HCT116 (cell line): ENCODE results near the gene FGGY. TPM values are rescaled to one million over a fixed set of nuclear protein-coding genes. Genes with fewer than 3 reads are reported as not detected.

ENCODE experiments used
- ATAC-seq: fragments of 200-7000 bp; cut with Tn5 transposase; 2 replicates; pipeline ENCODE4 v1.9.1; 2020; ENCODE audit warnings: mild to moderate bottlenecking, moderate library complexity
- BruUV-seq: library from RNA; stranded (reverse); fragments of 400-500 nt; replicated peaks from 2 replicates; lab custom pipeline; 2021; lab: Mats Ljungman, UMichigan
- CTCF ChIA-PET: fragments of 300-600 bp; sonication (Branson Sonifier 250); formaldehyde crosslinking; loops from one replicate; lab custom pipeline; 2021; ENCODE audit warnings: antibody characterized with exemption; lab: Charles Lee
- POLR2A ChIA-PET: fragments of 300-600, 350-600 bp; sonication (Branson Sonifier 250); formaldehyde crosslinking; loops from one replicate; lab custom pipeline; 2021; ENCODE audit warnings: antibody characterized with exemption; lab: Charles Lee
- RAD21 ChIA-PET, 2 experiments: fragments of 300-600 bp; sonication (Branson Sonifier 250); formaldehyde crosslinking; loops; one replicate each; lab custom pipeline; 2023; ENCODE audit warnings: low total read pairs in 2 of 2; ENCODE audit not compliant: uncharacterized antibody in 2 of 2, unreplicated experiment in 2 of 2, low non-redundant PET in 1 of 2; lab: Charles Lee
- DNase-seq: peaks from one replicate; pipeline ENCODE4 v3.0.0-alpha.2; 2010; ENCODE audit warnings: low read depth, low spot score
- H2AFZ ChIP-seq: fragments of 200-600 bp; shearing (Covaris generic), sonication (generic); 2 replicates; pipeline ENCODE4 v1.6.1; 2017; ENCODE audit warnings: low read depth, mixed run types, mixed read lengths, antibody characterized with exemption, low read length; ENCODE audit not compliant: poor library complexity, severe bottlenecking
- H3K27ac ChIP-seq: 2 replicates; pipeline ENCODE4 v1.5.1; 2012; ENCODE audit warnings: low read depth, low read length
- H3K27me3 ChIP-seq: fragments of 200-600 bp; sonication (generic); 2 replicates; pipeline ENCODE4 v1.6.1; 2016; ENCODE audit warnings: mixed run types, low read length, mixed read lengths; ENCODE audit not compliant: insufficient read depth
- H3K36me3 ChIP-seq, 2 experiments: fragments of 200-500 bp in 1 of 2; fragments of 200-600 bp in 1 of 2; sonication (Bioruptor generic) in 1 of 2; sonication (generic) in 1 of 2; 2 replicates each; pipeline versions ENCODE4 v1.5.1 to v1.6.1; 2014 to 2016; ENCODE audit warnings: low read length in 2 of 2, inconsistent platforms in 1 of 2, mixed read lengths in 1 of 2, mixed run types in 1 of 2; ENCODE audit not compliant: insufficient read depth in 2 of 2, control insufficient read depth in 1 of 2
- H3K4me1 ChIP-seq, 2 experiments: fragments of 200-600 bp in 1 of 2; sonication (generic) in 1 of 2; 2 replicates each; pipeline versions ENCODE4 v1.5.1 to v1.6.1; 2012 to 2017; ENCODE audit warnings: low read length in 2 of 2, inconsistent platforms in 1 of 2, mild to moderate bottlenecking in 1 of 2, mixed read lengths in 1 of 2, mixed run types in 1 of 2, moderate library complexity in 1 of 2; ENCODE audit not compliant: insufficient read depth in 2 of 2, control insufficient read depth in 1 of 2
- H3K4me2 ChIP-seq: fragments of 200-600 bp; sonication (generic); 2 replicates; pipeline ENCODE4 v1.6.1; 2017; ENCODE audit warnings: mixed run types, low read length, mixed read lengths
- H3K4me3 ChIP-seq, 2 experiments: fragments of 200-600 bp in 1 of 2; sonication (generic) in 1 of 2; replicated peaks in 1 of 2; 2 replicates each; pipeline ENCODE4 v1.5.1; 2011 to 2016; ENCODE audit warnings: low read length in 2 of 2, control low read depth in 1 of 2, low read depth in 1 of 2, mild to moderate bottlenecking in 1 of 2, mixed read lengths in 1 of 2, mixed run types in 1 of 2
- H3K79me2 ChIP-seq: fragments of 200-600 bp; sonication (generic); 2 replicates; pipeline ENCODE4 v1.6.1; 2017; ENCODE audit warnings: mild to moderate bottlenecking, mixed run types, low read length, moderate library complexity, mixed read lengths; ENCODE audit not compliant: insufficient read depth
- H3K9ac ChIP-seq: fragments of 200-600 bp; sonication (generic); 2 replicates; pipeline ENCODE4 v1.6.1; 2016; ENCODE audit warnings: low read length, mixed read lengths
- H3K9me2 ChIP-seq: fragments of 200-600 bp; sonication (generic), shearing (Covaris generic); 2 replicates; pipeline ENCODE4 v1.6.1; 2017; ENCODE audit warnings: mixed run types, mild to moderate bottlenecking, moderate library complexity; ENCODE audit not compliant: insufficient read depth
- H3K9me3 ChIP-seq, 2 experiments: fragments of 200-500 bp in 1 of 2; fragments of 200-600 bp in 1 of 2; sonication (Bioruptor generic) in 1 of 2; sonication (generic) in 1 of 2; 2 replicates each; pipeline ENCODE4 v1.6.1; 2014 to 2017; ENCODE audit warnings: low read length in 2 of 2, mixed read lengths in 2 of 2, inconsistent platforms in 1 of 2, low read depth in 1 of 2, mild to moderate bottlenecking in 1 of 2, mixed run types in 1 of 2, moderate library complexity in 1 of 2; ENCODE audit not compliant: control insufficient read depth in 1 of 2, insufficient read depth in 1 of 2
- H4K20me1 ChIP-seq: fragments of 200-600 bp; sonication (generic), shearing (Covaris generic); 2 replicates; pipeline ENCODE4 v1.6.1; 2017; ENCODE audit warnings: mixed run types, mild to moderate bottlenecking, moderate library complexity; ENCODE audit not compliant: insufficient read depth
- CEBPB ChIP-seq: IDR thresholded peaks from 2 replicates; pipeline ENCODE4 v1.6.1; 2012; ENCODE audit warnings: low read depth
- EGR1 ChIP-seq: IDR thresholded peaks from 2 replicates; pipeline ENCODE4 v1.6.1; 2012; ENCODE audit warnings: low read depth
- ELF1 ChIP-seq: IDR thresholded peaks from 2 replicates; pipeline ENCODE4 v1.6.1; 2012; ENCODE audit warnings: low read depth, borderline replicate concordance
- EZH2 ChIP-seq: fragments of 200-600 bp; sonication (generic); IDR thresholded peaks from 2 replicates; pipeline ENCODE4 v1.6.1; 2017; ENCODE audit warnings: antibody characterized with exemption, mixed run types
- FOSL1 ChIP-seq: IDR thresholded peaks from 2 replicates; pipeline ENCODE4 v1.6.1; 2012; ENCODE audit warnings: low read depth
- POLR2A ChIP-seq: IDR thresholded peaks from 2 replicates; pipeline ENCODE4 v1.7.0; 2011; ENCODE audit warnings: borderline replicate concordance; ENCODE audit not compliant: insufficient read depth, insufficient read length; ENCODE audit errors: extremely low read depth
- POLR2AphosphoS5 ChIP-seq: IDR thresholded peaks from 2 replicates; pipeline ENCODE4 v1.6.1; 2011; ENCODE audit warnings: mild to moderate bottlenecking, low read depth, low read length, moderate library complexity
- SIN3A ChIP-seq: IDR thresholded peaks from 2 replicates; pipeline ENCODE4 v1.6.1; 2012; ENCODE audit warnings: low read depth
- TCF7L2 ChIP-seq: IDR thresholded peaks from 2 replicates; pipeline ENCODE4 v1.7.0; 2011; ENCODE audit warnings: borderline replicate concordance, inconsistent platforms; ENCODE audit not compliant: insufficient read depth, insufficient read length; ENCODE audit errors: extremely low read depth
- intact Hi-C: fragments of 100-400 bp; cut with micrococcal nuclease; formaldehyde crosslinking; loops from 2 replicates; pipeline ENCODE4 v1.10.0; 2022
- total RNA-seq: library from RNA; stranded (reverse); gene quantifications from one replicate; pipeline ENCODE4 v1.2.1, GENCODE V29; 2021; ENCODE audit not compliant: unreplicated experiment
- TF ChIP-seq, protein P1 (sequence below), 3 experiments: fragments of 200-600 bp in 1 of 3; sonication (generic) in 1 of 3; IDR thresholded peaks in 2 of 3; conservative IDR thresholded peaks in 1 of 3; 2 replicates each; pipeline ENCODE4 v1.5.1; 2012 to 2017; ENCODE audit warnings: low read depth in 2 of 3, low read length in 2 of 3, antibody characterized with exemption in 1 of 3, borderline replicate concordance in 1 of 3, control low read depth in 1 of 3, mild to moderate bottlenecking in 1 of 3, mixed read lengths in 1 of 3, mixed run types in 1 of 3, moderate library complexity in 1 of 3; ENCODE audit not compliant: insufficient read depth in 1 of 3
- TF ChIP-seq, protein P2 (sequence below): IDR thresholded peaks from 2 replicates; pipeline ENCODE4 v1.6.1; 2011; ENCODE audit warnings: mild to moderate bottlenecking, low read length, moderate library complexity; ENCODE audit not compliant: insufficient replicate concordance; ENCODE audit errors: extremely low read depth

Gene FGGY
- total RNA-seq, 1 experiment from 2014 or later = 10.6 TPM

DNA sequence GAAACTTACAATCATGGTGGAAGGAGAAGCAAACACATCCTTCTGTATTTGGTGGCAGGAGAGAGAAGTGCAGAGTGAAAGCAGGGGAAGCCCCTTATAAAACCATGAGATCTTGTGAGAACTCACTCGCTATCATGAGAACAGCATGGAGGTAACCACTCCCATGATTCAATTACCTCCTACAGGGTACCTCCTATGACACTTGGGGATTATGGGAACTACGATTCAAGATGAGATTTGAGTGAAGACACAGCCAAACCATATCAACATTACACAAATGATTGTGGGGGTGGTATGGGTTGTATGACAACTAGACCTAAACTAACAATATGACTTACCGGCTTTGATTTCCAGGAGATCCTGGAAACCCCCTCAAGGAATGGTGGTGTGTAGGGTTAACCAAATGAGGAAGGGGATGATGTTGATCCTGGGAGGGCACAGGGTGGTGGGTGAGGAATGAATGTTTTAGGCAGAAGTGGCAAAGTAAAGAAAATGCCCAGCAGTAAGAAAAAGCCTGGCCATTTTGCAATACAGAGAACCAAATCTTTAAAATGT lies 80.5 kb downstream of the FGGY start:
- Histone ChIP-seq H3K27me3 (no peaks in the 10 kb centered on the region), H3K4me3 (no peak overlapping the region), H3K79me2 (no peaks in the 10 kb centered on the region), H2AFZ (no peak overlapping the region), H3K36me3 (no peaks in the 10 kb centered on the region), H4K20me1 (no peaks in the 10 kb centered on the region), H3K9me3 (no peaks in the 10 kb centered on the region), H3K4me2 (no peak overlapping the region), H3K9ac (no peak overlapping the region), H3K4me1 (peaks cover 0 to 7% of the 10 kb centered on the region in 2 experiments; a peak in 1 of 4 replicates), H3K9me2 (no peaks in the 10 kb centered on the region), H3K27ac (no peak overlapping the region)
- no TSS peak for BruUV-seq
- TF ChIP-seq, protein P1, sequence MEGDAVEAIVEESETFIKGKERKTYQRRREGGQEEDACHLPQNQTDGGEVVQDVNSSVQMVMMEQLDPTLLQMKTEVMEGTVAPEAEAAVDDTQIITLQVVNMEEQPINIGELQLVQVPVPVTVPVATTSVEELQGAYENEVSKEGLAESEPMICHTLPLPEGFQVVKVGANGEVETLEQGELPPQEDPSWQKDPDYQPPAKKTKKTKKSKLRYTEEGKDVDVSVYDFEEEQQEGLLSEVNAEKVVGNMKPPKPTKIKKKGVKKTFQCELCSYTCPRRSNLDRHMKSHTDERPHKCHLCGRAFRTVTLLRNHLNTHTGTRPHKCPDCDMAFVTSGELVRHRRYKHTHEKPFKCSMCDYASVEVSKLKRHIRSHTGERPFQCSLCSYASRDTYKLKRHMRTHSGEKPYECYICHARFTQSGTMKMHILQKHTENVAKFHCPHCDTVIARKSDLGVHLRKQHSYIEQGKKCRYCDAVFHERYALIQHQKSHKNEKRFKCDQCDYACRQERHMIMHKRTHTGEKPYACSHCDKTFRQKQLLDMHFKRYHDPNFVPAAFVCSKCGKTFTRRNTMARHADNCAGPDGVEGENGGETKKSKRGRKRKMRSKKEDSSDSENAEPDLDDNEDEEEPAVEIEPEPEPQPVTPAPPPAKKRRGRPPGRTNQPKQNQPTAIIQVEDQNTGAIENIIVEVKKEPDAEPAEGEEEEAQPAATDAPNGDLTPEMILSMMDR (IDR thresholded peaks at IDR 0.05 in 2 of 3, conservative IDR thresholded peaks at IDR 0.05 in 1 of 3; ENCODE audit: borderline replicate concordance in 1 of 3, insufficient read depth in 1 of 3, low read depth in 2 of 3, low read length in 2 of 3) = no peak
- TF ChIP-seq TCF7L2 = no peak
- no peak for TF ChIP-seq FOSL1
- TF ChIP-seq POLR2A = no peak
- no peak for DNase-seq
- intact Hi-C loops = no loop called here
- ChIA-PET POLR2A (no interaction called here), RAD21 (no interaction called here), CTCF (no interaction called here)
- ATAC-seq = no peak

DNA sequence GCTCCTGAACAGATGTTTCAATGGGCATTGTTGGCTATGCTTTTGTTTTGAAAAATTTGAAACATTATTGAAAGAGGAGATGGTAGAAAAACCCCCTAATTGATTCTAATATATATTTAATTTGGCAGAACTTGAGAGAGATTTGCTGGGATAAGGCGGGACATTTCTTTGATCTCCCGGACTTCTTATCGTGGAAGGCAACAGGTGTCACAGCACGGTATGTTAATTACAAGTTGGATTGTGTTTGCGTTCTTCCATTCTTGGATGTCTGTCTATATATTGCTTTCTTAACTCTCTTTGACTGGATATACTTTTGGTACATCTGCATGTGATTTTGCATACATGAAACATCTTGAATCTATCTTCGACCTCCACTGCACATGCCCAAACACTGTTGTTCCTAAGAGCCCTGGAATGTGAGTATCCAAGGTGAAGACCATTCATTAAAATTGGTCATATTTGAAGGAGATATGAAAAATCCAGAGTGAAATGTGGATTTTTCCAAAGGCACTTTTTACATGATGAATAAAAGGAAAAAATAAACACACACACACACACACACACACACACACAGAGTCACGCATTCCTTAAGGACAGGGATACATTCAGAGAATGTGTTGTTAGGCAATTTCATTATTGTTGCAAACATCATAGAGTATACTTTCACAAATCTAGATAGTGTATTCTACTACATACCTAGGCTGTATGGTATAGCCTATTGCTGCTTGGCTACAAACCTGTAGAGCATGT lies 81.9 kb downstream of the FGGY start:
- no peaks in the 10 kb centered on the region for H3K9me2 ChIP-seq
- ChIA-PET POLR2A (no interaction called here), CTCF (no interaction called here), RAD21 (no interaction called here)
- H3K4me1 ChIP-seq = peaks cover 0 to 7% of the 10 kb centered on the region in 2 experiments; a peak in 1 of 4 replicates
- no peak overlapping the region for H3K27ac ChIP-seq
- H3K27me3 ChIP-seq = no peaks in the 10 kb centered on the region
- no peak overlapping the region for H3K4me3 ChIP-seq
- no peaks in the 10 kb centered on the region for H3K79me2 ChIP-seq
- H3K9me3 ChIP-seq = no peaks in the 10 kb centered on the region
- no peak overlapping the region for H3K4me2 ChIP-seq
- intact Hi-C loops = no loop called here
- no TSS peak for BruUV-seq
- no peaks in the 10 kb centered on the region for H3K36me3 ChIP-seq
- no peak overlapping the region for H3K9ac ChIP-seq
- ATAC-seq = no peak
- H4K20me1 ChIP-seq = no peaks in the 10 kb centered on the region
- no peak for DNase-seq
- H2AFZ ChIP-seq = no peak overlapping the region
- TF ChIP-seq EZH2 (no peak), ELF1 (no peak), POLR2AphosphoS5 (no peak), POLR2A (no peak), SIN3A (no peak), EGR1 (no peak), CEBPB (no peak)
- TF ChIP-seq, protein P2, sequence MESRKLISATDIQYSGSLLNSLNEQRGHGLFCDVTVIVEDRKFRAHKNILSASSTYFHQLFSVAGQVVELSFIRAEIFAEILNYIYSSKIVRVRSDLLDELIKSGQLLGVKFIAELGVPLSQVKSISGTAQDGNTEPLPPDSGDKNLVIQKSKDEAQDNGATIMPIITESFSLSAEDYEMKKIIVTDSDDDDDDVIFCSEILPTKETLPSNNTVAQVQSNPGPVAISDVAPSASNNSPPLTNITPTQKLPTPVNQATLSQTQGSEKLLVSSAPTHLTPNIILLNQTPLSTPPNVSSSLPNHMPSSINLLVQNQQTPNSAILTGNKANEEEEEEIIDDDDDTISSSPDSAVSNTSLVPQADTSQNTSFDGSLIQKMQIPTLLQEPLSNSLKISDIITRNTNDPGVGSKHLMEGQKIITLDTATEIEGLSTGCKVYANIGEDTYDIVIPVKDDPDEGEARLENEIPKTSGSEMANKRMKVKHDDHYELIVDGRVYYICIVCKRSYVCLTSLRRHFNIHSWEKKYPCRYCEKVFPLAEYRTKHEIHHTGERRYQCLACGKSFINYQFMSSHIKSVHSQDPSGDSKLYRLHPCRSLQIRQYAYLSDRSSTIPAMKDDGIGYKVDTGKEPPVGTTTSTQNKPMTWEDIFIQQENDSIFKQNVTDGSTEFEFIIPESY = no peak
- TF ChIP-seq, protein P1 (IDR thresholded peaks at IDR 0.05 in 2 of 3, conservative IDR thresholded peaks at IDR 0.05 in 1 of 3; ENCODE audit: borderline replicate concordance in 1 of 3, insufficient read depth in 1 of 3, low read depth in 2 of 3, low read length in 2 of 3) = no peak
